Inferior parietal cortex (tissue), 1 donor: ENCODE data around the gene TRABD2B.

Experiments
- DNase-seq: peaks from one replicate; pipeline ENCODE4 v3.0.0-alpha.2; 2016; ENCODE audit errors: extremely low spot score

TRABD2B gene

DNA sequence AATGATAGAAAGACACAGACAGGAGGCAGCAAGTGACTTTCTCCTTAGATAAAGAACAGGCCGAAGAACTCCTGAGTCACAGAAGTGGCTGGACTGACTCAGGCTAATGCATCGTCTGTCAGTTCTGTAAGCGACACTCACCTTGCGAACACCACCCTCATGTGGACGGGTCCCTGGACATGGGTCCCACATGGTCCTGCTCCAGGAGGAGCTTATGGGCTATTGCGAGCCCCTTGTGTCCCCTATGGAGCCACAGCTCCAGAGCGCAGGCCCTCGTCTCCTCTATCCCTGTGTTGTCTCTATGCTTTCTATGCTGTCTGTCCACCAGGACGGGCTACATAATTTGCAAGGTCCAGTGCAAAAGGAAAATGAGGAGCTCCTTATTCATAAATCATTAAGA is 85.8 kb downstream of the TRABD2B start:
- no peak for DNase-seq

GRCh38 chr1:47908258-47908657 is 88.9 kb downstream of the TRABD2B start:
- no peak for DNase-seq

- DNase-seq = no peak
Measured at GRCh38 chr1:47907177-47907528, 90.0 kb downstream of the TRABD2B start.

DNA sequence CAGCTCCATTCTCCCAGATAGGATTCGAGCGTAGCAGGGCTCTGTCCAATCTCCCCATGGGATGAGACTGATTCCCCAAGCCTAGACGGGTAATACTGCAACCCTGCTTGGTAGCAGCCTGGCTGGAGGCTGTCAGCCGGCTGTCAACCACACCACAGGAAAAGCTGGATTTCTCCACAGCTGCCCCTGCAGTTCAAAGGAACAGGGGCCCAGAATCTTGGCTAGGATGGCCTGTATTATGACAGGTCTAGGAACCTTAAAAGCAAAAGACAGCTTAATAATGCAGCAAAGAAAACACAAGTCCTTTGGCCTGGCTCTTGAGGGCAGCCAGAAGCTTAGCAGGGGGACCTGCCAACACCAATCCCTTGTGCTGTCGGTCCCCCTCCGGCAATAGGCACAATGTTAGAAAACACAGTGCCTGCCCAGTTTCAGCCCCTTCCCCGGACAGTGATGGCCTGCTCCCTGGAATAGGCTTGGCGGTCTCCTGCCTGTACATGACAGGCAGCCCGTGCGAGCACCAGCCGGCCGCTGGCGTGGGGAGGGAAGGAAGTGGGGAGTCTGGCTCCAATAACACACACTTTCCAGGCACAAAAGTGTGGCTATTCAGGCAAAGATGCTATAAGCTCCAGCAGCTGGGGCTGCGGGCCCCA is 90.5 kb downstream of the TRABD2B start:
- no peak for DNase-seq

- DNase-seq = no peak
Measured at GRCh38 chr1:47906009-47906432, 91.2 kb downstream of the TRABD2B start.

DNA sequence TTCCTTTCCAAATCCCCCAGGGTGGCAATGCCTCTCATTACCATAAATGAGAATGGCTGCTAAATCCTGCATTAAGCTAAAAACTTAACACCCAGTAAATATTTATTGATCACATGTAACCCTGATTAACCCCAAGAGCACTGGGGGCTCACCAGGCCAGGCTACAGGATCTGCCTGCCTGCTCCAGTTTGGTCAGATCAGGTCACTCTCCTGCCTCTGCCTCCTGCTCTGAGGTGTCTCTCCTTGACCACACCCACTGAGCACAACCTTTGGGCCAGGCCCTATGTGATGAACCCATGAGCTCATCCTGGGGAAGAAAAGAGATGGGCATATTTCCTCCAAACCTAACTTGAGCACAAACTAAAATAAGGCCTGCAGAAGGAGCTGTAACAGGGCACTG is 93.5 kb downstream of the TRABD2B start:
- DNase-seq = no peak

- no peak for DNase-seq
Measured at GRCh38 chr1:47901001-47901575, 96.1 kb downstream of the TRABD2B start.

DNA sequence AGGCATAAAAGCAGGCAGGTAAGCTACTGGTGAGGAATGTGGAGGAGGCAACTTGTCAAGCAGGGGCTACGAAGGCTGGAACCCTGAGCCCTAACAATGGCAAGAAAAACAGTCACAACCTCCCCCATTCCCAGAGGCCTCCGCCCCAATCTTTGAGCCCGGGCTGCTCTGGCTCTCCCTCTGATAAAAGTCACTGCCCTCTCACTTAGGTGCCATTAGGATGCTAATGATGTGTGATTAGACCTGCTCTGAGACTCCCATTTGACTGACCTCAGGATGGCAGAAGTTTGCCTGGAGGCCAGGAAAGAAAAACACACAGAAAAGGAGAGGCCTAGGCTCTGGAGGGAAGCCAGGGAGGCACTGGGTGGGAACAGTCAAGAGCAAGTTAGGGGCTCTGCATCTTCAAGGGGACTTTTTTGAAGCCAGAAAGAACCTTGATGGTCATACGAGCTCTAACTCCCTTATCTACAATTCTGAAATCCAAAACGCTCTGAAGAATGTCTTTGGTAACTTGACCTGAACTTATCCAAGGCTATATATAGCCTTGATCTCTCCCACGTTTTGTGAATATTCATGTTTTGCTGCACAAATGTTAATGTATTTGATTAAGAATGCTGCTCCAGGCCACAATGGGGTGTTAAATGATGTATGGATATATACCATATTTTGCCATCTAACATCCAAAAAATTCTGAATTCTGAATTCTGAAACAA is 98.9 kb downstream of the TRABD2B start:
- DNase-seq = no peak

GRCh38 chr1:47895279-47896125 is 101.7 kb downstream of the TRABD2B start:
- no peak for DNase-seq

- DNase-seq = no peak
Measured at GRCh38 chr1:47894410-47895278, 102.5 kb downstream of the TRABD2B start.

GRCh38 chr1:47893412-47893811 is 103.8 kb downstream of the TRABD2B start:
- DNase-seq = no peak

GRCh38 chr1:47890779-47891178 is 106.4 kb downstream of the TRABD2B start:
- DNase-seq = no peak

DNA sequence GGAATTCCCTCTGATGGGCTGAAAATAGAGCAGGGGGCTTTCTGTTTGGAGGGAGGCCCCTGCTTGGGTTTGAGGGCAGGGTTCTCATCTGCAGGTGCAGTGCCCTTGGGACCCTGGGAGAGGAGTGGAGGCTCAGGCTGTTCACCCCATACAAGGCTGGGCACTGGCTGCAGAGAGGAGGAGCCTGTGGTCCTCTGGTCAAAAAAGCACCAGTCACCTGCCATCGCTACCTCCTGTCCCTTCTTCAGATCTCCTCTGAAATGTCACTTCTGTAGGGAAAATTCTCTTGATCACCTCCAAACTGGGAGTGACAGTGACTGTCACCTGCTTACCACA is 108.9 kb downstream of the TRABD2B start:
- DNase-seq = no peak

GRCh38 chr1:47887475-47888293 is 109.5 kb downstream of the TRABD2B start:
- no peak for DNase-seq

DNA sequence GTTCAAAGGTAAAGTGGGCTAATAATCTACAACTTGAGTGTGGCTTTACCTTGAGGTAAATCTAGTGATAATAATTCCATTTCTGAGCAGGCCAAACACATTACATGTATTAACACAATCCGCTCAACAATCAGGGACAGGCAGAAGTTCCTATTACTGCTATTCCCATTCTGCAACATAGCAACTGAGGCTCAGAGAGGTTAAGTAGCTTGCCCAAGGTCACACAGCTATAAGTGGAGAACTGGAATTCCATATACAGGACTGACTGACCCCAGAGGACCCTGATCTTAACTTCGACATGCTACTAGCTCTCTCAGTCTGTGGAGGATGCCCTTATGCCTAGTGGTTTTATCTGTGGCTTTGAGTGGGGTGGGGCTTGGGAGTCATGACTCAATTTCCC is 110.1 kb downstream of the TRABD2B start:
- DNase-seq = no peak

- DNase-seq = no peak
Measured at GRCh38 chr1:47886141-47886540, 111.0 kb downstream of the TRABD2B start.

DNA sequence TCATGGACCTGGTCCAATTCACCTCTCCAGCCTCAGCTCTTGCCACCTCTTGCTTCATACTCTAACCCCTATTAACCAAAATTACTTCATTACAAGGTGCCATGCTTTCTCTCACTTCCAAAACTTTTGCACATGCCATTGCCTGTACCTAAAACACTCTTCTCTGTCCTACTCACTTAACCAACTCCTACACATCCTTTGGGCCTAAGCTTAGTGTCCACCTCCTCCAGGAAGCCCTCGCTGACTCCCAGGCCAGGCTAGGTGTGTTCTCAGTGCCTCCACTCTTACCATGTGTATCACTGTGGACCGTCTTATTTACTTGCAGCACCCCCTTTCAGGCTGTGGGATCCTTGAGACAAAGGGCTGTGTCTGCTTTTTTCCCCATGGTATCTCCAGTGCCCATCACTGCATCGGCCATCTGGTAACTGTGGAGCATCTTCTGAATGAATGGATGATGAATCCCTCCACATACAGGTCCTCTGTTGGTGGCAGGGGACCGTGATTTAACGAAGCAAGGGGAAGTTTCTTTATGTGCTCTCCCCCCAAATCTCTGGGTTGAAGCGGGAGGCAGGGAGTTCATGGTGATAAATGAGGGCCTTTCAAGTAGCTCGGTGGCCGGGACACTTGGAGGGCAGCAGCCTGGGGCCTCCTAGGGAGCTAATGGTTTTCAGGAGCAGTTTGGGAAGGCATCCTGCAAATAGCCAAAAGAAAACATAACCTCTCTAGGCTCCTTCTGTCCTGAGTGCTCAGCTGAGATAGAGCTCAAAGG is 111.9 kb downstream of the TRABD2B start:
- DNase-seq = no peak

DNA sequence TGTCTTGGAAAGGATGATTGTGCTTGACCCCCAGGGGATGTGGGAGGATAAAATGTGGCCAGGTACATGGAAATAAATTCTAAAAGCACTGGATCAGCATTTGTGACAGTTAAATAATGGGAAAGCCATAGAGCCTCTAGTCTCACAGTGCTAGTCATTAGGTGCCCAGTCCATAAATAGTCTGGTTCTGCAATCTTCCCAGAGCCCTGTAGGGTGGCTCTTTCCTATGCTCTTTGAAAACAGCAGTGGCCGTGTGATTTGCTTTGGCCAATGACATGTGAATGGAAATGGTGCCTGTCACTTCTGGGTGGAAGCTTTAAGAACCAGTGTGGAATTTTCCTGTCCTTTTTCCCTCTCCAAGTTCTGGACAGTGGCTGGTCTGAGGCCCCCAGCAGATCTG is 113.2 kb downstream of the TRABD2B start:
- no peak for DNase-seq

DNA sequence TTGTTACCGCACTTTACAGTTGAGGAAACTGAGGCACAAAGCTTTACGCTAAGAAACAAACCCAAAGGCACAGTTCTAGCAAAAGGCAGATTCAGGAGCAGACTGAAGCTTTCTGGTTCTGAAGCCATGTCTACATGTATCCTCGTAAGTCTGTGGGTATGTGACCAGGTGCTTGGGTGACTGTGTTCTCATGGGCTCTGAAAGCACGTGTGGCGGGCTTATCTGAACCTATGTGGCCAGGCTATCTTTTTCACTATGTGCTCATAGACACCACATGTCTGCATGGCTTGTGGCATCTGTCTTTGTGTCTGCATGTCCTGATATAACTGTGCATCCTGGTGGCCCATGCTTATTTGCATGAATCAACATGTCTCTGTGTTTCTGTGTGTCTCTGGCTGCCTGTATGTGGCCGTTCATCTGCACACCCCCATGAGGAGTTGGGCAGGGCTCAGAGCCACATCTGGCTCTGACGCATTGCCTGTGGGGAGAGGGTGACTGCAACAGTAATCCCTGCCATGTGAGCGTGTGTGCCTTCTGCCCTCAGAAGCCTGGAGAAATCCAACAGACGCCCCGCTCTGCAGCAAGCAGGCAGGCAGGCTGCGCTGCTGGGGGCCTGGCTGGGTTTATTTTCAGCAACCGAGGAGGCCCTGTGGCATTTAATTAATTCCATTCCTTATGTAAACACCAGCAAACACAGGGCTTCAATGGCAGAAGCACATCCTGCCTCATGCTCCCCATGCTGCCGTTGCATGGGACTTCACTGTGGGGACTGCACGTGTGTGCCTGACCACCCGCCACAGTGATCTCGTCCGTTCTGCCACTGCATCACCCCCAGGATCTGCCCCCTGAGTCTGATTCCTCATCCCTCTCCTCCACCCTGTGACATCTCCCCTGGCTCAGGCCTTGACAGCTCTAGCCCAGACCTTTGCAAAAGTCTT is 115.4 kb downstream of the TRABD2B start:
- DNase-seq = no peak
